Effector memory CD8-positive, alpha-beta T cell (primary cell): Measurements from ENCODE around the gene HEATR5B.
A peak's percentile ranks its signal among the peaks of the same experiment; 100 is the strongest.

Source experiments
- ATAC-seq: fragments of 150-1000 bp; cut with Tn5 transposase; replicated peaks from 2 replicates; pipeline ENCODE4 v1.10.0; 2021; ENCODE audit warnings: mild to moderate bottlenecking, moderate library complexity
- DNase-seq, 3 experiments: peaks; one replicate each; pipeline ENCODE4 v3.0.0; 2021
- H3K27ac Mint-ChIP-seq, 2 donors: one replicate each; pipeline ENCODE4 v1.8.0; 2022; ENCODE audit warnings: mild to moderate bottlenecking in 2 of 2, mixed read lengths in 2 of 2, moderate library complexity in 2 of 2
- H3K27me3 Mint-ChIP-seq, 2 donors: one replicate each; pipeline ENCODE4 v1.8.0; 2022; ENCODE audit warnings: mixed read lengths in 2 of 2
- H3K36me3 Mint-ChIP-seq: one replicate; pipeline ENCODE4 v1.8.0; 2022; ENCODE audit warnings: mild to moderate bottlenecking, moderate library complexity, mixed read lengths; ENCODE audit not compliant: insufficient read depth
- H3K4me1 Mint-ChIP-seq, 2 donors: one replicate each; pipeline ENCODE4 v1.8.0; 2022; ENCODE audit warnings: low read depth in 2 of 2, mixed read lengths in 2 of 2
- H3K4me3 Mint-ChIP-seq, 2 donors: one replicate each; pipeline ENCODE4 v1.8.0; 2022; ENCODE audit warnings: mild to moderate bottlenecking in 2 of 2, mixed read lengths in 2 of 2, moderate library complexity in 2 of 2
- H3K9me3 Mint-ChIP-seq, 2 donors: one replicate each; pipeline ENCODE4 v1.8.0; 2022; ENCODE audit warnings: mixed read lengths in 2 of 2

The HEATR5B gene

GRCh38 chr2:37096568-37096967 lies 12.4 kb upstream of the HEATR5B start:
- DNase-seq (no peak), ATAC-seq (no peak)
- peaks cover 44% of the 10 kb centered on the region for H3K36me3 Mint-ChIP-seq
- H3K27me3 Mint-ChIP-seq, result no peaks in the 10 kb centered on the region
- H3K4me1 Mint-ChIP-seq, result peaks cover 0 to 5% of the 10 kb centered on the region in 2 donors
- no peaks in the 10 kb centered on the region for H3K9me3 Mint-ChIP-seq
- no peak overlapping the region for H3K4me3 Mint-ChIP-seq
- H3K27ac Mint-ChIP-seq, result peak overlapping the region in 1 of 2 donors; percentile 39

GRCh38 chr2:37091873-37092272 lies 7.7 kb upstream of the HEATR5B start:
- peaks cover 2 to 12% of the 10 kb centered on the region in 2 donors for H3K4me1 Mint-ChIP-seq
- DNase-seq, result no peak
- H3K36me3 Mint-ChIP-seq, result peaks cover 60% of the 10 kb centered on the region
- no peak overlapping the region for H3K4me3 Mint-ChIP-seq
- H3K27ac Mint-ChIP-seq, result peak overlapping the region in 1 of 2 donors; percentile 39
- H3K9me3 Mint-ChIP-seq, result no peaks in the 10 kb centered on the region
- no peak for ATAC-seq
- no peaks in the 10 kb centered on the region for H3K27me3 Mint-ChIP-seq

GRCh38 chr2:37090019-37090477 lies 5.9 kb upstream of the HEATR5B start:
- no peaks in the 10 kb centered on the region for H3K9me3 Mint-ChIP-seq
- DNase-seq (no peak), ATAC-seq (no peak)
- H3K27ac Mint-ChIP-seq, result no peak overlapping the region
- no peaks in the 10 kb centered on the region for H3K27me3 Mint-ChIP-seq
- H3K4me3 Mint-ChIP-seq, result no peak overlapping the region
- peaks cover 2 to 14% of the 10 kb centered on the region in 2 donors for H3K4me1 Mint-ChIP-seq
- H3K36me3 Mint-ChIP-seq, result peaks cover 44% of the 10 kb centered on the region

GRCh38 chr2:37085731-37086147 lies 1.6 kb upstream of the HEATR5B start:
- H3K4me3 Mint-ChIP-seq, result no peak overlapping the region
- ATAC-seq, result no peak
- no peaks in the 10 kb centered on the region for H3K9me3 Mint-ChIP-seq
- no peak for DNase-seq
- H3K27ac Mint-ChIP-seq, result no peak overlapping the region
- H3K36me3 Mint-ChIP-seq, result peaks cover 13% of the 10 kb centered on the region
- H3K4me1 Mint-ChIP-seq, result peaks cover 22 to 42% of the 10 kb centered on the region in 2 donors
- no peaks in the 10 kb centered on the region for H3K27me3 Mint-ChIP-seq

- Mint-ChIP-seq H3K36me3 (peaks cover 14% of the 10 kb centered on the region), H3K9me3 (no peaks in the 10 kb centered on the region), H3K27ac (no peak overlapping the region), H3K4me3 (no peak overlapping the region), H3K4me1 (peaks cover 32 to 52% of the 10 kb centered on the region in 2 donors), H3K27me3 (no peaks in the 10 kb centered on the region)
- no peak for DNase-seq
- ATAC-seq, result peak; percentile 4
Observed at GRCh38 chr2:37084797-37085196, 625 bp upstream of the HEATR5B start.

GRCh38 chr2:37080689-37081088 lies 3.5 kb downstream of the HEATR5B start:
- H3K9me3 Mint-ChIP-seq, result no peaks in the 10 kb centered on the region
- DNase-seq (no peak), ATAC-seq (no peak)
- peak overlapping the region; percentile 64 to 73 for H3K4me3 Mint-ChIP-seq
- peak overlapping the region; percentile 72 to 89 for H3K27ac Mint-ChIP-seq
- H3K36me3 Mint-ChIP-seq, result peaks cover 29% of the 10 kb centered on the region
- H3K27me3 Mint-ChIP-seq, result no peaks in the 10 kb centered on the region
- H3K4me1 Mint-ChIP-seq, result peaks cover 40 to 56% of the 10 kb centered on the region in 2 donors

- peaks cover 40 to 56% of the 10 kb centered on the region in 2 donors for H3K4me1 Mint-ChIP-seq
- H3K36me3 Mint-ChIP-seq, result peaks cover 29% of the 10 kb centered on the region
- DNase-seq, result no peak
- ATAC-seq, result no peak
- peak overlapping the region; percentile 64 to 73 for H3K4me3 Mint-ChIP-seq
- H3K27me3 Mint-ChIP-seq, result no peaks in the 10 kb centered on the region
- no peaks in the 10 kb centered on the region for H3K9me3 Mint-ChIP-seq
- peak overlapping the region; percentile 72 to 89 for H3K27ac Mint-ChIP-seq
Observed at GRCh38 chr2:37080266-37080665, 3.9 kb downstream of the HEATR5B start.

GRCh38 chr2:37070931-37071330 lies 13.2 kb downstream of the HEATR5B start:
- DNase-seq (no peak), ATAC-seq (no peak)
- Mint-ChIP-seq H3K27me3 (no peaks in the 10 kb centered on the region), H3K4me1 (peaks cover 16 to 22% of the 10 kb centered on the region in 2 donors), H3K36me3 (peaks cover 80% of the 10 kb centered on the region), H3K9me3 (no peaks in the 10 kb centered on the region), H3K4me3 (no peak overlapping the region), H3K27ac (no peak overlapping the region)

- no peaks in the 10 kb centered on the region for H3K27me3 Mint-ChIP-seq
- ATAC-seq (no peak), DNase-seq (no peak)
- H3K4me3 Mint-ChIP-seq, result no peak overlapping the region
- H3K36me3 Mint-ChIP-seq, result peaks cover 86% of the 10 kb centered on the region
- H3K4me1 Mint-ChIP-seq, result peaks cover 11 to 18% of the 10 kb centered on the region in 2 donors
- no peaks in the 10 kb centered on the region for H3K9me3 Mint-ChIP-seq
- no peak overlapping the region for H3K27ac Mint-ChIP-seq
Observed at GRCh38 chr2:37068686-37069085, 15.5 kb downstream of the HEATR5B start.

GRCh38 chr2:37061776-37062175 lies 22.4 kb downstream of the HEATR5B start:
- Mint-ChIP-seq H3K27ac (peak overlapping the region in 1 of 2 donors; percentile 10), H3K27me3 (no peaks in the 10 kb centered on the region), H3K9me3 (no peaks in the 10 kb centered on the region), H3K4me1 (peaks cover 0 to 9% of the 10 kb centered on the region in 2 donors), H3K36me3 (peaks cover 74% of the 10 kb centered on the region), H3K4me3 (no peak overlapping the region)
- ATAC-seq, result no peak
- no peak for DNase-seq

- Mint-ChIP-seq H3K4me1 (peaks cover 0 to 9% of the 10 kb centered on the region in 2 donors), H3K27ac (peak overlapping the region in 1 of 2 donors; percentile 10), H3K27me3 (no peaks in the 10 kb centered on the region), H3K4me3 (no peak overlapping the region), H3K9me3 (no peaks in the 10 kb centered on the region), H3K36me3 (peaks cover 77% of the 10 kb centered on the region)
- ATAC-seq, result no peak
- no peak for DNase-seq
Observed at GRCh38 chr2:37061013-37061711, 23.0 kb downstream of the HEATR5B start.

- Mint-ChIP-seq H3K9me3 (no peaks in the 10 kb centered on the region), H3K27me3 (no peaks in the 10 kb centered on the region), H3K27ac (no peak overlapping the region), H3K36me3 (peaks cover 77% of the 10 kb centered on the region), H3K4me3 (no peak overlapping the region), H3K4me1 (peaks cover 0 to 9% of the 10 kb centered on the region in 2 donors)
- DNase-seq (no peak), ATAC-seq (no peak)
Observed at GRCh38 chr2:37060446-37060845, 23.7 kb downstream of the HEATR5B start.

GRCh38 chr2:37059841-37060240 lies 24.3 kb downstream of the HEATR5B start:
- Mint-ChIP-seq H3K27me3 (no peaks in the 10 kb centered on the region), H3K36me3 (peaks cover 73% of the 10 kb centered on the region), H3K4me3 (no peak overlapping the region), H3K4me1 (peaks cover 0 to 9% of the 10 kb centered on the region in 2 donors), H3K9me3 (no peaks in the 10 kb centered on the region), H3K27ac (no peak overlapping the region)
- ATAC-seq, result no peak
- DNase-seq, result no peak

GRCh38 chr2:37052600-37053332 lies 31.4 kb downstream of the HEATR5B start:
- no peak for DNase-seq
- no peaks in the 10 kb centered on the region for H3K27me3 Mint-ChIP-seq
- ATAC-seq, result no peak
- no peak overlapping the region for H3K4me3 Mint-ChIP-seq
- H3K9me3 Mint-ChIP-seq, result no peaks in the 10 kb centered on the region
- peaks cover 72% of the 10 kb centered on the region for H3K36me3 Mint-ChIP-seq
- peaks cover 0 to 4% of the 10 kb centered on the region in 2 donors for H3K4me1 Mint-ChIP-seq
- H3K27ac Mint-ChIP-seq, result no peak overlapping the region
